Panc1 (cell line): ENCODE data around the gene NCK2. TPM values are rescaled to one million over a fixed set of nuclear protein-coding genes. Genes with fewer than 3 reads are reported as not detected.

Experiments
- ATAC-seq: fragments of 200-7000 bp; cut with Tn5 transposase; 2 replicates; pipeline ENCODE4 v1.9.1; 2020; ENCODE audit warnings: mild to moderate bottlenecking, moderate library complexity
- BruUV-seq: library from RNA; stranded (reverse); fragments of 400-500 nt; replicated peaks from 2 replicates; lab custom pipeline; 2021; lab: Mats Ljungman, UMichigan
- CTCF ChIA-PET: fragments of 300-600 bp; sonication (Branson Sonifier 250); formaldehyde crosslinking; loops from one replicate; lab custom pipeline; 2022; ENCODE audit warnings: antibody characterized with exemption; lab: Charles Lee
- POLR2A ChIA-PET: fragments of 300-600 bp; sonication (Branson Sonifier 250); formaldehyde crosslinking; loops from one replicate; lab custom pipeline; 2022; ENCODE audit warnings: antibody characterized with exemption; lab: Charles Lee
- DNase-seq: peaks from one replicate; pipeline ENCODE4 v3.0.0-alpha.2; 2010; ENCODE audit warnings: low read depth, low spot score
- H3K27ac ChIP-seq: 2 replicates; pipeline ENCODE4 v1.5.1; 2011; ENCODE audit warnings: mild to moderate bottlenecking, low read length, inconsistent platforms
- H3K27me3 ChIP-seq: fragments of 200-500 bp; sonication (Bioruptor generic); 2 replicates; pipeline ENCODE4 v1.6.0; 2014; ENCODE audit warnings: low read length, inconsistent platforms; ENCODE audit not compliant: control insufficient read depth, insufficient read depth
- H3K36me3 ChIP-seq: fragments of 200-500 bp; sonication (Bioruptor generic); 2 replicates; pipeline ENCODE4 v1.5.1; 2014; ENCODE audit warnings: inconsistent platforms, mild to moderate bottlenecking, low read length, moderate library complexity; ENCODE audit not compliant: control insufficient read depth, insufficient read depth
- H3K4me1 ChIP-seq: 2 replicates; pipeline ENCODE4 v1.5.1; 2011; ENCODE audit warnings: inconsistent platforms, mild to moderate bottlenecking, low read length, moderate library complexity; ENCODE audit not compliant: control insufficient read depth, insufficient read depth
- H3K4me3 ChIP-seq, 2 experiments: 2 replicates each; pipeline ENCODE4 v1.5.1; 2011 to 2012; ENCODE audit warnings: low read depth in 2 of 2, low read length in 2 of 2, mild to moderate bottlenecking in 2 of 2, inconsistent platforms in 1 of 2, moderate library complexity in 1 of 2
- H3K9me3 ChIP-seq: fragments of 200-500 bp; sonication (Bioruptor generic); 2 replicates; pipeline ENCODE4 v1.5.1; 2014; ENCODE audit warnings: low read depth, mild to moderate bottlenecking, inconsistent platforms, low read length, moderate library complexity; ENCODE audit not compliant: control insufficient read depth, insufficient read depth
- POLR2AphosphoS5 ChIP-seq: IDR thresholded peaks from 2 replicates; pipeline ENCODE4 v1.6.1; 2012; ENCODE audit warnings: mild to moderate bottlenecking, low read depth, low read length, moderate library complexity
- SIN3A ChIP-seq: IDR thresholded peaks from 2 replicates; pipeline ENCODE4 v1.6.1; 2012; ENCODE audit warnings: low read depth, mild to moderate bottlenecking, low read length, moderate library complexity, borderline replicate concordance; ENCODE audit not compliant: insufficient read depth
- TCF7L2 ChIP-seq: IDR thresholded peaks from 2 replicates; pipeline ENCODE4 v1.6.1; 2011; ENCODE audit warnings: mild to moderate bottlenecking, low read depth, low read length, inconsistent platforms
- in situ Hi-C: cut with HindIII; loops from 2 replicates; pipeline ENCODE4 v1.10.0; 2016; ENCODE audit warnings: low sequenced_read_pairs, low pct_unique_long_range_greater_than_20kb
- intact Hi-C: fragments of 100-400 bp; cut with micrococcal nuclease; formaldehyde crosslinking; loops from one replicate; pipeline ENCODE4 v1.10.0; 2022; ENCODE audit not compliant: unreplicated experiment
- total RNA-seq: library from RNA; stranded (reverse); gene quantifications from one replicate; pipeline ENCODE4 v1.2.1, GENCODE V29; 2021; ENCODE audit not compliant: unreplicated experiment
- TF ChIP-seq, protein P1 (sequence below): fragments of 450-650 bp; IDR thresholded peaks from 2 replicates; pipeline ENCODE4 v1.5.1; 2017; ENCODE audit warnings: mild to moderate bottlenecking
- TF ChIP-seq, protein P2 (sequence below), 2 experiments: IDR thresholded peaks; 2 replicates each; pipeline ENCODE4 v1.6.1; 2011 to 2012; ENCODE audit warnings: low read depth in 2 of 2, control low read depth in 1 of 2, low read length in 1 of 2, mild to moderate bottlenecking in 1 of 2, moderate library complexity in 1 of 2; ENCODE audit not compliant: insufficient read depth in 1 of 2

Gene NCK2
- total RNA-seq, 1 experiment from 2014 or later, result 60.7 TPM

- TF ChIP-seq, protein P1, sequence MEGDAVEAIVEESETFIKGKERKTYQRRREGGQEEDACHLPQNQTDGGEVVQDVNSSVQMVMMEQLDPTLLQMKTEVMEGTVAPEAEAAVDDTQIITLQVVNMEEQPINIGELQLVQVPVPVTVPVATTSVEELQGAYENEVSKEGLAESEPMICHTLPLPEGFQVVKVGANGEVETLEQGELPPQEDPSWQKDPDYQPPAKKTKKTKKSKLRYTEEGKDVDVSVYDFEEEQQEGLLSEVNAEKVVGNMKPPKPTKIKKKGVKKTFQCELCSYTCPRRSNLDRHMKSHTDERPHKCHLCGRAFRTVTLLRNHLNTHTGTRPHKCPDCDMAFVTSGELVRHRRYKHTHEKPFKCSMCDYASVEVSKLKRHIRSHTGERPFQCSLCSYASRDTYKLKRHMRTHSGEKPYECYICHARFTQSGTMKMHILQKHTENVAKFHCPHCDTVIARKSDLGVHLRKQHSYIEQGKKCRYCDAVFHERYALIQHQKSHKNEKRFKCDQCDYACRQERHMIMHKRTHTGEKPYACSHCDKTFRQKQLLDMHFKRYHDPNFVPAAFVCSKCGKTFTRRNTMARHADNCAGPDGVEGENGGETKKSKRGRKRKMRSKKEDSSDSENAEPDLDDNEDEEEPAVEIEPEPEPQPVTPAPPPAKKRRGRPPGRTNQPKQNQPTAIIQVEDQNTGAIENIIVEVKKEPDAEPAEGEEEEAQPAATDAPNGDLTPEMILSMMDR, result no peak
- TF ChIP-seq, protein P2, sequence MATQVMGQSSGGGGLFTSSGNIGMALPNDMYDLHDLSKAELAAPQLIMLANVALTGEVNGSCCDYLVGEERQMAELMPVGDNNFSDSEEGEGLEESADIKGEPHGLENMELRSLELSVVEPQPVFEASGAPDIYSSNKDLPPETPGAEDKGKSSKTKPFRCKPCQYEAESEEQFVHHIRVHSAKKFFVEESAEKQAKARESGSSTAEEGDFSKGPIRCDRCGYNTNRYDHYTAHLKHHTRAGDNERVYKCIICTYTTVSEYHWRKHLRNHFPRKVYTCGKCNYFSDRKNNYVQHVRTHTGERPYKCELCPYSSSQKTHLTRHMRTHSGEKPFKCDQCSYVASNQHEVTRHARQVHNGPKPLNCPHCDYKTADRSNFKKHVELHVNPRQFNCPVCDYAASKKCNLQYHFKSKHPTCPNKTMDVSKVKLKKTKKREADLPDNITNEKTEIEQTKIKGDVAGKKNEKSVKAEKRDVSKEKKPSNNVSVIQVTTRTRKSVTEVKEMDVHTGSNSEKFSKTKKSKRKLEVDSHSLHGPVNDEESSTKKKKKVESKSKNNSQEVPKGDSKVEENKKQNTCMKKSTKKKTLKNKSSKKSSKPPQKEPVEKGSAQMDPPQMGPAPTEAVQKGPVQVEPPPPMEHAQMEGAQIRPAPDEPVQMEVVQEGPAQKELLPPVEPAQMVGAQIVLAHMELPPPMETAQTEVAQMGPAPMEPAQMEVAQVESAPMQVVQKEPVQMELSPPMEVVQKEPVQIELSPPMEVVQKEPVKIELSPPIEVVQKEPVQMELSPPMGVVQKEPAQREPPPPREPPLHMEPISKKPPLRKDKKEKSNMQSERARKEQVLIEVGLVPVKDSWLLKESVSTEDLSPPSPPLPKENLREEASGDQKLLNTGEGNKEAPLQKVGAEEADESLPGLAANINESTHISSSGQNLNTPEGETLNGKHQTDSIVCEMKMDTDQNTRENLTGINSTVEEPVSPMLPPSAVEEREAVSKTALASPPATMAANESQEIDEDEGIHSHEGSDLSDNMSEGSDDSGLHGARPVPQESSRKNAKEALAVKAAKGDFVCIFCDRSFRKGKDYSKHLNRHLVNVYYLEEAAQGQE (IDR thresholded peaks at IDR 0.05; ENCODE audit: insufficient read depth in 1 of 2, low read depth in 2 of 2, low read length in 1 of 2), result no peak
- TF ChIP-seq SIN3A (no peak), POLR2AphosphoS5 (no peak), TCF7L2 (no peak)
- BruUV-seq, result no TSS peak
- Histone ChIP-seq H3K36me3 (no peaks in the 10 kb centered on the region), H3K27me3 (no peaks in the 10 kb centered on the region), H3K4me3 (no peak overlapping the region), H3K9me3 (no peaks in the 10 kb centered on the region), H3K27ac (no peak overlapping the region), H3K4me1 (no peaks in the 10 kb centered on the region)
- ChIA-PET CTCF (no interaction called here), POLR2A (interaction anchor here (0.6 kb wide), 1 partner anchor 150 kb away, joined by 3 read pairs; no protein-coding TSS in a partner anchor)
- intact Hi-C loops, result no loop called here
- in situ Hi-C loops, result no loop called here
- ATAC-seq, result no peak
- DNase-seq, result no peak
These were observed 34.7 kb downstream of the NCK2 start for GRCh38 chr2:105779394-105779793.

DNA sequence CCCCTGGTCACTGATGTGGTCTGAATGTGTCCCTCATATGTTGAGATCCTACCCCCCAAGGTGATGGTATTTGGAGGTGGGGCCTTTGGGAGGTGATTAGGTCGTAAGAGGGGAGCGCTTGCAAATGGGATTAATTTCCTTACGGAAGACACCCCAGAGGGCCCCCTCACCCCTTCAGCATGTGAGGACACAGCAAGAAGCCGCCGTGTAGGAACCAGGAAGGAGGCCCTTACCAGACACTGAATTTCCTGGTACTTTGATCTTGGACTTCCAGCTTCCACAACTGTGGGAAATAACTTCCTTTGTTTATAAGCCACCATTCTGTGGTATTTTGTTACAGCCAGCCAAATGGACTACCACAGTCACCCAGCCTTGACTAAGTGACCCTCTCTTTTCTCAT is 35.9 kb downstream of the NCK2 start:
- in situ Hi-C loops, result no loop called here

More for the DNA sequence above, 35.9 kb downstream of the NCK2 start:
- BruUV-seq, result no TSS peak
- DNase-seq, result no peak
- no peak overlapping the region for H3K4me3 ChIP-seq
- TF ChIP-seq POLR2AphosphoS5 (no peak), TCF7L2 (no peak), SIN3A (no peak)
- TF ChIP-seq, protein P1, result no peak
- TF ChIP-seq, protein P2 (IDR thresholded peaks at IDR 0.05; ENCODE audit: insufficient read depth in 1 of 2, low read depth in 2 of 2, low read length in 1 of 2), result no peak
- H3K4me1 ChIP-seq, result no peaks in the 10 kb centered on the region
- ATAC-seq, result no peak
- intact Hi-C loops, result no loop called here
- H3K9me3 ChIP-seq, result no peaks in the 10 kb centered on the region
- no peak overlapping the region for H3K27ac ChIP-seq
- H3K27me3 ChIP-seq, result no peaks in the 10 kb centered on the region
- ChIA-PET POLR2A (no interaction called here), CTCF (no interaction called here)
- no peaks in the 10 kb centered on the region for H3K36me3 ChIP-seq
